T1000 (cell line): Measurements from ENCODE around the gene QSER1.

Experiments
- DNase-seq: peaks from one replicate; lab custom pipeline; 2025; ENCODE audit warnings: mixed read lengths; lab: John Stamatoyannopoulos, UW

QSER1 gene

GRCh38 chr11:32890843-32891656, 1.6 kb upstream of the QSER1 start:
- no peak for DNase-seq

GRCh38 chr11:32891657-32892354, 805 bp upstream of the QSER1 start:
- DNase-seq = no peak

GRCh38 chr11:32893093-32893342, 407 bp downstream of the QSER1 start:
- no peak for DNase-seq

- DNase-seq = no peak
Observed at GRCh38 chr11:32893343-32894148, 935 bp downstream of the QSER1 start.

GRCh38 chr11:32894149-32894827, 1.7 kb downstream of the QSER1 start:
- no peak for DNase-seq

- no peak for DNase-seq
Observed at GRCh38 chr11:32894921-32895320, 2.3 kb downstream of the QSER1 start.

GRCh38 chr11:32895471-32895870, 2.9 kb downstream of the QSER1 start:
- no peak for DNase-seq

GRCh38 chr11:32897103-32897502, 4.5 kb downstream of the QSER1 start:
- DNase-seq = no peak

- no peak for DNase-seq
Observed at GRCh38 chr11:32899438-32899837, 6.8 kb downstream of the QSER1 start.

GRCh38 chr11:32902089-32902665, 9.6 kb downstream of the QSER1 start:
- DNase-seq = no peak

GRCh38 chr11:32905028-32905667, 12.5 kb downstream of the QSER1 start:
- no peak for DNase-seq

- DNase-seq = no peak
Observed at GRCh38 chr11:32908619-32909018, 16.0 kb downstream of the QSER1 start.

GRCh38 chr11:32911413-32911812, 18.8 kb downstream of the QSER1 start:
- no peak for DNase-seq

GRCh38 chr11:32913445-32913844, 20.8 kb downstream of the QSER1 start:
- DNase-seq = no peak

- DNase-seq = no peak
Observed at GRCh38 chr11:32916361-32916760, 23.8 kb downstream of the QSER1 start.

GRCh38 chr11:32916994-32917393, 24.4 kb downstream of the QSER1 start:
- DNase-seq = no peak

- DNase-seq = no peak
Observed at GRCh38 chr11:32918427-32918826, 25.8 kb downstream of the QSER1 start.

GRCh38 chr11:32919338-32919737, 26.7 kb downstream of the QSER1 start:
- DNase-seq = no peak

GRCh38 chr11:32920570-32920969, 28.0 kb downstream of the QSER1 start:
- DNase-seq = no peak

GRCh38 chr11:32921204-32921603, 28.6 kb downstream of the QSER1 start:
- DNase-seq = no peak

GRCh38 chr11:32931606-32932005, 39.0 kb downstream of the QSER1 start:
- no peak for DNase-seq
